ENCODE measurements around the gene APPL1. TPM values are rescaled to one million over a fixed set of nuclear protein-coding genes. Genes with fewer than 3 reads are reported as not detected.

APPL1 gene
- total and polyA plus RNA-seq, 2 of the 4 experiments (the other 2 are of a cell fraction), result 9.6 to 46.2 TPM

GRCh38 chr3:57314204-57314603 is 86.7 kb downstream of the APPL1 start:
- H4K8ac ChIP-seq (ENCODE audit: low read depth in 2 of 2, low read length in 2 of 2), result no peak overlapping the region
- no peak for TF ChIP-seq BHLHE40 (IDR thresholded peaks at IDR 0.05; ENCODE audit: low read depth, low read length)
- TF ChIP-seq USF2 (IDR thresholded peaks at IDR 0.05; ENCODE audit: low read depth, low read length), result no peak
- H3K23ac ChIP-seq (ENCODE audit: low read depth, low read length), result no peak overlapping the region
- no CpG with 5 or more reads among the region's 3 CpGs for WGBS, 2 experiments (ENCODE audit: extremely low coverage in 2 of 2, insufficient read length in 1 of 2)
- H3K56ac ChIP-seq (ENCODE audit: extremely low read depth, insufficient read depth, low read length), result no peak overlapping the region
- no peaks in the 10 kb centered on the region for H4K20me1 ChIP-seq (ENCODE audit: insufficient read depth, low read length)
- H3K9ac ChIP-seq (ENCODE audit: low read depth, low read length), result no peak overlapping the region
- no peak overlapping the region for H2BK120ac ChIP-seq (ENCODE audit: low read depth, low read length)
- ChIA-PET CTCF (no interaction called here), POLR2A (ENCODE audit: unreplicated experiment) (no interaction called here)
- no peak for ATAC-seq (ENCODE audit: low read depth)
- no peak overlapping the region for H4K91ac ChIP-seq (ENCODE audit: insufficient read depth, low read depth, low read length)
- H2AK9ac ChIP-seq (replicated peaks; ENCODE audit: low read depth, low read length, poor library complexity), result no peak overlapping the region
- H3K4me1 ChIP-seq (ENCODE audit: control insufficient read depth, insufficient read depth, low read length), result no peaks in the 10 kb centered on the region
- H4K5ac ChIP-seq (ENCODE audit: low read depth, low read length), result no peak overlapping the region
- H2BK20ac ChIP-seq (ENCODE audit: low read depth, low read length), result no peak overlapping the region
- no peaks in the 10 kb centered on the region for H3K79me1 ChIP-seq (ENCODE audit: low read depth in 1 of 2, low read length in 2 of 2)
- H3K4me2 ChIP-seq (ENCODE audit: low read depth, low read length), result no peak overlapping the region
- H3K27me3 ChIP-seq (ENCODE audit: control insufficient read depth, insufficient read depth, low read length), result peaks cover 3% of the 10 kb centered on the region
- H3K36me3 ChIP-seq (ENCODE audit: control insufficient read depth, insufficient read depth, low read length), result no peaks in the 10 kb centered on the region
- no peak overlapping the region for H3K14ac ChIP-seq (replicated peaks; ENCODE audit: low read depth, low read length)
- in situ Hi-C loops (cut with MboI; ENCODE audit: low sequenced_read_pairs) (no loop called here), dilution Hi-C loops (cut with HindIII; ENCODE audit: low sequenced_read_pairs, unreplicated experiment) (no loop called here), intact Hi-C loops (cut with micrococcal nuclease) (no loop called here)
- no peaks in the 10 kb centered on the region for H3K9me3 ChIP-seq (ENCODE audit: control insufficient read depth, insufficient read depth, low read length)
- no peak overlapping the region for H3K4me3 ChIP-seq (ENCODE audit: insufficient read depth, low read depth, low read length)
- H3K27ac ChIP-seq (ENCODE audit: insufficient read depth, low read length), result no peak overlapping the region
- H3K18ac ChIP-seq (ENCODE audit: low read depth, low read length), result no peak overlapping the region
- H2BK15ac ChIP-seq (ENCODE audit: low read depth, low read length), result no peak overlapping the region
- DNase-seq, result no peak
- no TSS peak for BruUV-seq (replicated peaks)
- H3K4ac ChIP-seq (ENCODE audit: low read depth, low read length), result no peak overlapping the region
- H2AK5ac ChIP-seq (ENCODE audit: low read depth, low read length), result no peak overlapping the region
- H3K9me1 ChIP-seq (ENCODE audit: insufficient read depth, low read length), result no peaks in the 10 kb centered on the region
- no peak overlapping the region for H2BK5ac ChIP-seq (ENCODE audit: low read depth, low read length, poor library complexity, severe bottlenecking)
- no peak overlapping the region for H2AFZ ChIP-seq (replicated peaks; ENCODE audit: low read length, poor library complexity)

Other genes with a start within 250 kb of the APPL1 start
- gene SPATA12, start 167.1 kb upstream of the APPL1 start, total RNA-seq (2012; rRNA removed), result under 0.01 TPM in 1 of 2 replicates, not detected in the other
- not detected in 2 replicates for gene SPATA12, start 167.1 kb upstream of the APPL1 start, polyA plus RNA-seq (2012; rRNA removed)
- gene IL17RD, start 62.4 kb upstream of the APPL1 start, total RNA-seq (2012; rRNA removed), result 0.72 and 0.83 TPM in 2 replicates
- gene IL17RD, start 62.4 kb upstream of the APPL1 start, polyA plus RNA-seq (2012; rRNA removed), result 0.92 TPM in 2 replicates
- 0.36 TPM in 1 of 2 replicates, not detected in the other for gene HESX1, start 27.8 kb upstream of the APPL1 start, total RNA-seq (2012; rRNA removed)
- 0.65 and 0.82 TPM in 2 replicates for gene HESX1, start 27.8 kb upstream of the APPL1 start, polyA plus RNA-seq (2012; rRNA removed)
- gene ASB14, start 65.0 kb downstream of the APPL1 start, total RNA-seq (2012; rRNA removed), result not detected in 2 replicates
- not detected in 2 replicates for gene ASB14, start 65.0 kb downstream of the APPL1 start, polyA plus RNA-seq (2012; rRNA removed)

Data from IMR-90 (cell line).